ENCODE measurements around the gene BBS7. TPM values are rescaled to one million over a fixed set of nuclear protein-coding genes. Genes with fewer than 3 reads are reported as not detected.

Gene BBS7
- total and polyA plus RNA-seq, 2 donors: 13.0 to 29.2 TPM

DNA sequence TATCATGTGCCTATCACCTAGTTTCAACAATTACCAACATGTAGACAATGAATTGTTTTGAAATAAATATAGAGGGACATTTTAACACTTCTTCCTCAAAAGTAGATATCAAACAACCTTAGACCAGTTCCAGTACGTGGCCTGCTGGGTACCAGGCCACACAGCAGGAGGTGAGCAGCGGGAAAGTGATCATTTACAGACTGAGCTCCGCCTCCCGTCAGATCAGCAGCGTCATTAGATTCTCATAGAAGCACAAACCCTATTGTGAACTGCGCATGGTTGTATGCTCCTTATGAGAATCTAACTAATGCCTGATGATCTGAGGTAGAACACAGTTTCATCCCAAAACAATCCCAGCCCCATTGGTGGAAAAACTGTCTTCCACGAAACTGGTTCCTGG is 6.5 kb downstream of the BBS7 start:
- Histone ChIP-seq H3K27ac (ENCODE audit: low read depth) (no peak overlapping the region), H3K36me3 (ENCODE audit: insufficient read depth) (peaks cover 6% of the 10 kb centered on the region), H3K4me3 (ENCODE audit: low read depth, low read length) (no peak overlapping the region), H3K4me1 (ENCODE audit: insufficient read depth) (no peaks in the 10 kb centered on the region)
- 87% methylated on average over 7 of the region's 7 CpGs for WGBS
- DNase-seq (ENCODE audit: extremely low spot score): no peak

DNA sequence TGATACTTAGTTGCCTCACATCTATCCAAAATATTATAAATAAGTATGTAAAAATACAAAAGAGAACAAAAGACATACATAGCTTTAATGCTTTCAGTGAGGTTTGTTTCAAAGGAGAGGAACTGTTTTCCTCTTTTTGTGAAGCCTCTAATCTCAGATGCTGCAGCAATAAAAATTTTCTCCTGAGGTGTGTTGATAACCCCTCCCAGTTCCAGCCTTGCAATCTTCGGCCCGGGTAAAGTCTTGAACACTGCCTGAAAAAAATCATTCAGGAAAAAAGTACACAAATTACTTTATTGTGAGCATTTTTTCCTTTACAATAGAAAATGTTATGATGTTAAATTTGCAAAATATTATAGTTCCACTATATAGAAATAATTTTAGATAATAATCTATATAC is 8.8 kb downstream of the BBS7 start:
- H3K27ac ChIP-seq (ENCODE audit: low read depth): no peak overlapping the region
- no peaks in the 10 kb centered on the region for H3K4me1 ChIP-seq (ENCODE audit: insufficient read depth)
- WGBS: 93% methylated on average over 2 of the region's 2 CpGs
- no peak overlapping the region for H3K4me3 ChIP-seq (ENCODE audit: low read depth, low read length)
- no peak for DNase-seq (ENCODE audit: extremely low spot score)
- H3K36me3 ChIP-seq (ENCODE audit: insufficient read depth): peaks cover 4% of the 10 kb centered on the region

DNA sequence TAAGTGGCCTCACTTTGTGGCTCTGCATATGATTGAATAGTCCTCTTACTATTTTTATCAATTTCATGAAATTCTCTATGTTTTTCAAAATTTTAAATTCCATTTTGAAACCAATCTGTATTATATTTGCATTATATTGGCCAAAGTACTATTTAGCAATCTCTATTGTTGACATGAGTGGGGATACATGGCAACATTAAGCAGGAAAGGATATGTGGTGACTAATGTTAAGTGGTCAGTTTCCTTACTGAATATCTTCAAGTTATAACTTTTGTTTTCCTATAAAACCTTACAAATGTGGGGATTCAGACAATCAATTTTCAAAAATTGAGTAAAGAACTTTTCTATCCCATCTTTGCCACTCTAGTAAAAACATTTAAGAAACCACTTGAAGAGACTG is 10.2 kb downstream of the BBS7 start:
- no peak for DNase-seq (ENCODE audit: extremely low spot score)
- Histone ChIP-seq H3K4me3 (ENCODE audit: low read depth, low read length) (no peak overlapping the region), H3K36me3 (ENCODE audit: insufficient read depth) (peaks cover 4% of the 10 kb centered on the region), H3K4me1 (ENCODE audit: insufficient read depth) (no peaks in the 10 kb centered on the region), H3K27ac (ENCODE audit: low read depth) (no peak overlapping the region)

DNA sequence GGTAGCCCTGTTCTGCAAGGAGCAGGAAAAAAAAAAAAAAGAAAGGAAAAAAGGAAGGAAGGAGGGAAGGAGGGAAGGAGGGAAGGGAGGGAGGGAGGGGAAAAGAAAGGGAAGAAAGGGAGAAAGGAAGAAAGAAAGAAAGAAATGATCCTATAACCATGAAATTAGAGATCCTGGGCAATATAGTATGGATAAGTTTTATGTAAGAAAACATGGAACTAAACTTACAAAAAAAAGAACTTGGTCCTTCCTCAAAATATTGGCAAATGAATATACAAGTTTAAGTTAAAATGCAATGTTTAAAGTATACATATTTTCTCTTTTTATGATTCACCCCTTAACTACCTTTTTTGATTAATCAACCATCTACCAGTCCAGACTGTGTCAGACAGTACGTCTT is 18.9 kb downstream of the BBS7 start:
- no peak for DNase-seq (ENCODE audit: extremely low spot score)
- no peak overlapping the region for H3K4me3 ChIP-seq (ENCODE audit: low read depth, low read length)
- H3K4me1 ChIP-seq (ENCODE audit: insufficient read depth): no peaks in the 10 kb centered on the region
- WGBS: 95% methylated on average over 1 of the region's 1 CpG
- peaks cover 1% of the 10 kb centered on the region for H3K36me3 ChIP-seq (ENCODE audit: insufficient read depth)
- no peak overlapping the region for H3K27ac ChIP-seq (ENCODE audit: low read depth)

GRCh38 chr4:121846662-121847061 is 23.6 kb downstream of the BBS7 start:
- H3K36me3 ChIP-seq (ENCODE audit: insufficient read depth): peaks cover 4% of the 10 kb centered on the region
- no peak overlapping the region for H3K4me3 ChIP-seq (ENCODE audit: low read depth, low read length)
- H3K27ac ChIP-seq (ENCODE audit: low read depth): no peak overlapping the region
- WGBS: 75% methylated on average over 6 of the region's 6 CpGs
- no peak for DNase-seq (ENCODE audit: extremely low spot score)
- H3K4me1 ChIP-seq (ENCODE audit: insufficient read depth): no peaks in the 10 kb centered on the region

DNA sequence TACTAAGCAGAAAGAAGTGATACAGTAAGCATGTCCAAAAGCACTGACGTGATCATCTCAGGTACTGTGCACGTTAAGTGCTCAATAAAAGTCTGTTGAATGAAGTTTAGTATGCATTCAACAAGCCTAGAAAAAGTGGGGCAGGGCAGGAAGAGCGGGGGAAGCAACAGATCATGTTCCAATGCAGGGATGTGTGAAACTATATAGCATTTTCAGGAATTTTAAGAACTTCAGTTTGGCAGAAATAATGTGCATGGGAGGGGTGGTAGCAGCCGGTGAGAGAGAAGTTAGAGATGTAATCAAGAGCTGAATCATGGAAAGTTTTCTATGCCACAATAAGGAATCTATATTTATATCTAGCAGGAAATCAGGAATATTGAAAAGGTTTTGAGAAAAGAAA is 27.4 kb downstream of the BBS7 start:
- DNase-seq (ENCODE audit: extremely low spot score): no peak
- H3K36me3 ChIP-seq (ENCODE audit: insufficient read depth): peaks cover 3% of the 10 kb centered on the region
- no peaks in the 10 kb centered on the region for H3K4me1 ChIP-seq (ENCODE audit: insufficient read depth)
- 90% methylated on average over 4 of the region's 4 CpGs for WGBS
- H3K27ac ChIP-seq (ENCODE audit: low read depth): no peak overlapping the region
- no peak overlapping the region for H3K4me3 ChIP-seq (ENCODE audit: low read depth, low read length)

- Histone ChIP-seq H3K36me3 (ENCODE audit: insufficient read depth) (peaks cover 1% of the 10 kb centered on the region), H3K4me1 (ENCODE audit: insufficient read depth) (no peaks in the 10 kb centered on the region), H3K27ac (ENCODE audit: low read depth) (no peak overlapping the region), H3K4me3 (ENCODE audit: low read depth, low read length) (no peak overlapping the region)
- no peak for DNase-seq (ENCODE audit: extremely low spot score)
Observed at GRCh38 chr4:121838136-121838535, 32.1 kb downstream of the BBS7 start.

- no peaks in the 10 kb centered on the region for H3K4me1 ChIP-seq (ENCODE audit: insufficient read depth)
- DNase-seq (ENCODE audit: extremely low spot score): no peak
- no peak overlapping the region for H3K27ac ChIP-seq (ENCODE audit: low read depth)
- 95% methylated on average over 5 of the region's 5 CpGs for WGBS
- H3K36me3 ChIP-seq (ENCODE audit: insufficient read depth): peaks cover 2% of the 10 kb centered on the region
- no peak overlapping the region for H3K4me3 ChIP-seq (ENCODE audit: low read depth, low read length)
Observed at GRCh38 chr4:121829511-121829910, 40.8 kb downstream of the BBS7 start.

- H3K4me3 ChIP-seq (ENCODE audit: low read depth, low read length): no peak overlapping the region
- H3K4me1 ChIP-seq (ENCODE audit: insufficient read depth): no peaks in the 10 kb centered on the region
- no peak for DNase-seq (ENCODE audit: extremely low spot score)
- 93% methylated on average over 1 of the region's 1 CpG for WGBS
- no peak overlapping the region for H3K27ac ChIP-seq (ENCODE audit: low read depth)
- H3K36me3 ChIP-seq (ENCODE audit: insufficient read depth): no peaks in the 10 kb centered on the region
Observed at GRCh38 chr4:121827853-121828252, 42.4 kb downstream of the BBS7 start.

DNA sequence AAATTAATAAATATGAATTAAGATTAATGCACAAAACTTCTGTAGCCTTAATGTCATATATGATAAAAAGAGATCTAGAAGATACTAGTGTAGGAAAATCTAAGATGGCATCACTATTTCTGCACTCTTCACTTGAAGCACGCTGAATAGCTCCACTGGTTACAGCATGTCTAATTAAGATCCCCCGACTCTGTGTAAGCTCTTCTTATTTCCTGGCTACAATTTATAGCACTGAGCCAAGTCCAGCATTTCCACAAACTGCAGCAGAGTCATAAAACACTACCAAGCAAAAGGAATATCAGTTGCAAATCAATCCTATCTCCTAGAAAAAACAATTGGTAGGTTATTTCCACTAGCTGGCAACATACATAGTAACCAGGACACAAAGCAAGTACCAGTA is 45.3 kb downstream of the BBS7 start:
- H3K36me3 ChIP-seq (ENCODE audit: insufficient read depth): no peaks in the 10 kb centered on the region
- no peaks in the 10 kb centered on the region for H3K4me1 ChIP-seq (ENCODE audit: insufficient read depth)
- no peak overlapping the region for H3K4me3 ChIP-seq (ENCODE audit: low read depth, low read length)
- 20% methylated on average over 2 of the region's 2 CpGs for WGBS
- H3K27ac ChIP-seq (ENCODE audit: low read depth): no peak overlapping the region
- DNase-seq (ENCODE audit: extremely low spot score): no peak

DNA sequence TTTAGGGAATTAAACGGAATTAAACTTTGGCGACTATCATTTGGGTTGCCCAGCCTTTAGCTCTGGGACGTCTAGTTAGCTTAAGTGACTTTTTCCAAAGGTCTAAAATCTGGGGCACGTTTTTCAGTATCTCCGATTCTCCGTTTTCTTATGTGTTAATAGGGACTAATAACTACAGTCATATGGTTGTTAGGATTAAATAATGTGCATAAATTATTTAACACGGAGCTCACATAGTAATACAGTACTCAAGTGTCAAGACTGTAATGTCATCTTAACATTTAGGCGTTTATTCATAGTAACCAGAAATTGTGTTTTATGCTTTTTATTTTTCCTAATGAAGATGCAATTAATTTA is 46.1 kb downstream of the BBS7 start:
- H3K4me1 ChIP-seq (ENCODE audit: insufficient read depth): no peaks in the 10 kb centered on the region
- peak overlapping the region; percentile 43 for H3K4me3 ChIP-seq (ENCODE audit: low read depth, low read length)
- H3K27ac ChIP-seq (ENCODE audit: low read depth): peak overlapping the region; percentile 56
- 4% methylated on average over 8 of the region's 8 CpGs for WGBS
- no peaks in the 10 kb centered on the region for H3K36me3 ChIP-seq (ENCODE audit: insufficient read depth)
- DNase-seq (ENCODE audit: extremely low spot score): no peak

- H3K4me1 ChIP-seq (ENCODE audit: insufficient read depth): no peaks in the 10 kb centered on the region
- peak within 1 kb of the TSS; percentile 58 for H3K4me3 ChIP-seq (ENCODE audit: low read depth, low read length)
- H3K36me3 ChIP-seq (ENCODE audit: insufficient read depth): no peaks in the 10 kb centered on the region
- peak; percentile 91 for DNase-seq (ENCODE audit: extremely low spot score)
- H3K27ac ChIP-seq (ENCODE audit: low read depth): peak within 1 kb of the TSS; percentile 56
- under 1% methylated on average over 63 of the region's 63 CpGs for WGBS
Observed at GRCh38 chr4:121823505-121824170, 46.6 kb downstream of the BBS7 start, which contains the start of gene CCNA2. Gene CCNA2, minus strand, starts transcription at chr4:121823883. Its CDS starts 255 bp downstream, at chr4:121823628.

GRCh38 chr4:121822796-121823504 is 47.3 kb downstream of the BBS7 start:
- DNase-seq (ENCODE audit: extremely low spot score): no peak
- H3K27ac ChIP-seq (ENCODE audit: low read depth): no peak overlapping the region

GRCh38 chr4:121822047-121822446 is 48.2 kb downstream of the BBS7 start:
- H3K36me3 ChIP-seq (ENCODE audit: insufficient read depth): peaks cover 3% of the 10 kb centered on the region
- 86% methylated on average over 1 of the region's 1 CpG for WGBS

More at GRCh38 chr4:121822796-121823504, 47.3 kb downstream of the BBS7 start:
- 1% methylated on average over 30 of the region's 30 CpGs for WGBS
- H3K36me3 ChIP-seq (ENCODE audit: insufficient read depth): no peaks in the 10 kb centered on the region
- no peaks in the 10 kb centered on the region for H3K4me1 ChIP-seq (ENCODE audit: insufficient read depth)
- peak overlapping the region; percentile 58 for H3K4me3 ChIP-seq (ENCODE audit: low read depth, low read length)

More at GRCh38 chr4:121822047-121822446, 48.2 kb downstream of the BBS7 start:
- DNase-seq (ENCODE audit: extremely low spot score): no peak
- Histone ChIP-seq H3K4me3 (ENCODE audit: low read depth, low read length) (no peak overlapping the region), H3K4me1 (ENCODE audit: insufficient read depth) (no peaks in the 10 kb centered on the region), H3K27ac (ENCODE audit: low read depth) (no peak overlapping the region)

Data from urinary bladder (tissue), 4 donors.